ENCODE measurements around the gene TAF4.

The TAF4 gene

DNA sequence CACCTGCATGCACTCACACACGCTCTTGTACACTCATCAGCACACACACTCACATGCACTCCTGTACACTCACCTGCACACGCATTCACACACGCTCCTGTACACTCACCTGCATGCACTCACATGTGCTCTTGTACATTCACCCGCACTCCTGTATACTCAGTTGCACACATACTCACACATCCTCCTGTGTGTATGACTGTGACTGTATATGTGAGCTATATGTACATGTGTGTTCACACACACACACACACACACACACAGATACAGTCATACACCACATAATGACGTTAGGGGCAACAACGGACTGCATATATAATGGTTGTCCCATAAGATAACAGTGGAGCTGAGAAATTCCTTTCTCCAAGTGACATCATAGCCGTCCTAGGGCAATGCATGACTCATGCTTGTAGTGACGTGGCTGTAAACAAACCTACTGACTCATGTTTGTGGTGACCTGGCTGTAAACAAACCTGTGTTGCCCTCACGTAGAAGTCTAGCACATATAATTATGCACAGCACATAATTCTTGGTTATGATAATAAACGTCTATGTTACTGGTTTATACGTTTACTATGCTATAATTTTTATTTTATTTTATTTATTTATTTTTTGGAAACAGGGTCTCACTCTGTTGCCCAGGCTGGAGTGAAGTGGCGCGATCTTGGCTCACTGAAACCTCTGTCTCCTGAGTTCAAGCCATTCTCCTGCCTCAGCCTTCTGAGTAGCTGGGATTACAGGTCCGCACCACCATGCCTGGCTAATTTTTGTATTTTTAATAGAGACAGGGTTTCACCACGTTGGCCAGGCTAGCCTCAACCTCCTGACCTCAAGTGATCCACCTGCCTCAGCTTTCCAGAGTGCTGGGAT is 22.8 kb upstream of the TAF4 start (continued):
- TF ChIP-seq ZNF518A (tag by site-specific recombination; conservative IDR thresholded peaks at IDR 0.05; ENCODE audit: low read depth) = 0 out of 2 replicates have a peak, but pooled peaks have one; percentile 29
- TF ChIP-seq ZBTB10 (tag by site-specific recombination; IDR thresholded peaks at IDR 0.05) = peak; percentile 78
- TF ChIP-seq BCL11B (tag by site-specific recombination; IDR thresholded peaks at IDR 0.05; ENCODE audit: low read depth) = no peak
- no peak for TF ChIP-seq ZNF549 (tag by site-specific recombination; IDR thresholded peaks at IDR 0.05)
- peak; percentile 30 for TF ChIP-seq PRDM10 (tag by site-specific recombination; IDR thresholded peaks at IDR 0.05)
- TF ChIP-seq YY1 (tag by site-specific recombination; IDR thresholded peaks at IDR 0.05) = no peak
- no peak for TF ChIP-seq ZNF202 (tag by site-specific recombination; IDR thresholded peaks at IDR 0.05; ENCODE audit: borderline replicate concordance)
- peak; percentile 74 for TF ChIP-seq SP3 (tag by site-specific recombination; IDR thresholded peaks at IDR 0.05)
- no peak for TF ChIP-seq ZNF701 (tag by site-specific recombination; IDR thresholded peaks at IDR 0.05)
- TF ChIP-seq KLF1 (tag by site-specific recombination; IDR thresholded peaks at IDR 0.05) = no peak
- TF ChIP-seq ZNF2 (tag by site-specific recombination; IDR thresholded peaks at IDR 0.05) = no peak
- no peak for TF ChIP-seq ZNF114 (tag by site-specific recombination; IDR thresholded peaks at IDR 0.05)
- no peak for TF ChIP-seq ZNF510 (tag by site-specific recombination; IDR thresholded peaks at IDR 0.05; ENCODE audit: insufficient replicate concordance)
- TF ChIP-seq ZNF560 (tag by site-specific recombination; IDR thresholded peaks at IDR 0.05; ENCODE audit: borderline replicate concordance) = no peak
- TF ChIP-seq, protein P1, sequence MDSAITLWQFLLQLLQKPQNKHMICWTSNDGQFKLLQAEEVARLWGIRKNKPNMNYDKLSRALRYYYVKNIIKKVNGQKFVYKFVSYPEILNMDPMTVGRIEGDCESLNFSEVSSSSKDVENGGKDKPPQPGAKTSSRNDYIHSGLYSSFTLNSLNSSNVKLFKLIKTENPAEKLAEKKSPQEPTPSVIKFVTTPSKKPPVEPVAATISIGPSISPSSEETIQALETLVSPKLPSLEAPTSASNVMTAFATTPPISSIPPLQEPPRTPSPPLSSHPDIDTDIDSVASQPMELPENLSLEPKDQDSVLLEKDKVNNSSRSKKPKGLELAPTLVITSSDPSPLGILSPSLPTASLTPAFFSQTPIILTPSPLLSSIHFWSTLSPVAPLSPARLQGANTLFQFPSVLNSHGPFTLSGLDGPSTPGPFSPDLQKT (IDR thresholded peaks at IDR 0.05; ENCODE audit: borderline replicate concordance, low read depth, low read length) = no peak
- TF ChIP-seq ZNF138 (tag by site-specific recombination; IDR thresholded peaks at IDR 0.05; ENCODE audit: borderline replicate concordance) = no peak
- no peak for TF ChIP-seq GLIS2 (tag by site-specific recombination; IDR thresholded peaks at IDR 0.05)
- TF ChIP-seq ZFHX2 (tag by site-specific recombination; conservative IDR thresholded peaks at IDR 0.05) = no peak
- peak; percentile 83 for TF ChIP-seq ZSCAN4 (tag by site-specific recombination; IDR thresholded peaks at IDR 0.05)
- peak; percentile 75 for TF ChIP-seq TSHZ1 (tag by site-specific recombination; IDR thresholded peaks at IDR 0.05; ENCODE audit: borderline replicate concordance)
- no peak for TF ChIP-seq ZNF48 (tag by site-specific recombination; IDR thresholded peaks at IDR 0.05)

Measured in HEK293 (cell line).